Thymus (tissue), 11 donors: ENCODE data around the gene TYR. TPM values are rescaled to one million over a fixed set of nuclear protein-coding genes. Genes with fewer than 3 reads are reported as not detected.
"Not testable (repeated sequence)": the region's sequence is repeated elsewhere in the genome, so short reads cannot be mapped to it uniquely, and the experiment has no call there.

Experiments used
- DNase-seq, 9 donors: peaks; one replicate each; pipeline ENCODE4 v3.0.0-alpha.2; 2013; ENCODE audit warnings: low spot score in 9 of 9, low read depth in 6 of 9, missing footprints in 1 of 9
- H3K27ac ChIP-seq, 2 donors: one replicate each; pipeline ENCODE4 v1.5.1; 2013; ENCODE audit warnings: control low read depth in 1 of 2, low read depth in 1 of 2, low read length in 1 of 2, mild to moderate bottlenecking in 1 of 2, moderate library complexity in 1 of 2
- H3K27me3 ChIP-seq, 2 donors: one replicate each; pipeline ENCODE4 v1.5.1; 2013; ENCODE audit warnings: low read length in 1 of 2; ENCODE audit not compliant: control insufficient read depth in 2 of 2, insufficient read depth in 1 of 2
- H3K36me3 ChIP-seq, 2 donors: one replicate each; pipeline ENCODE4 v1.5.1; 2013; ENCODE audit warnings: low read length in 1 of 2, mild to moderate bottlenecking in 1 of 2, moderate library complexity in 1 of 2; ENCODE audit not compliant: control insufficient read depth in 2 of 2, insufficient read depth in 2 of 2
- H3K4me1 ChIP-seq, 2 donors: one replicate each; pipeline ENCODE4 v1.5.1; 2013; ENCODE audit warnings: low read length in 2 of 2; ENCODE audit not compliant: control insufficient read depth in 2 of 2, insufficient read depth in 2 of 2
- H3K4me3 ChIP-seq, 2 donors: one replicate each; pipeline ENCODE4 v1.5.1; 2013; ENCODE audit warnings: low read length in 2 of 2, control low read depth in 1 of 2, mild to moderate bottlenecking in 1 of 2
- H3K9me3 ChIP-seq, 2 donors: one replicate each; pipeline ENCODE4 v1.5.1; 2013; ENCODE audit warnings: low read length in 1 of 2, mild to moderate bottlenecking in 1 of 2; ENCODE audit not compliant: control insufficient read depth in 2 of 2, insufficient read depth in 1 of 2
- WGBS: extraction: QIAGEN DNeasy Blood & Tissue Kit; methylation state at CpG from one replicate; pipeline ENCODE4 v1.1.7; 2013; 5-methylcytosine and 5-hydroxymethylcytosine counted together
- polyA plus RNA-seq: library from polyadenylated mRNA; stranded (reverse); fragments of 200-250 nt; gene quantifications from one replicate; pipeline ENCODE4 v1.2.3, GENCODE V29; 2013
- total RNA-seq: library from RNA; stranded (reverse); fragments of 120-200 nt; gene quantifications from one replicate; pipeline ENCODE4 v1.2.4, GENCODE V29; 2013
- donor health status: healthy.

Gene TYR
- total and polyA plus RNA-seq, 2 donors: 0.02 TPM; not detected in 1

DNA sequence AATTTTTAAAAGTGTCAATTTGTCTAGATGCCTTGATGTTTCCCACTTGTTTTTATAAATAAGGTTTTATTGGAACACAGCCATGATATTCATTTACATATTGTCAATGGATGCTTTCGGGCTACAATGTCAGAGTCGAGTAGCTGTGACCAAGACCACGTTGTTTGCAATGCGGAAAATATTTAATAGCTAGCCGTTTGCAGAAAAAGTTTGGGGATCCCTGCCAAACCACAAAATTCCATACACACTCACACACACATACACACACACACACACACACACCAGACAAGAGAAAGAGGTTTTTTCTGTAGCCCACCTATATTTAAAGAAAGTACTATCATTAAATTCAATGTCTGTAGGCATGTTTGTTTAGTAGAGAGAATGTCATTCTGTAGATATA is 58.3 kb downstream of the TYR start:
- H3K4me1 ChIP-seq: no peaks in the 10 kb centered on the region
- DNase-seq: no peak
- no peaks in the 10 kb centered on the region for H3K27me3 ChIP-seq
- no peaks in the 10 kb centered on the region for H3K36me3 ChIP-seq
- 94% methylated on average over 5 of the region's 5 CpGs for WGBS
- no peaks in the 10 kb centered on the region for H3K9me3 ChIP-seq
- H3K27ac ChIP-seq: no peak overlapping the region
- no peak overlapping the region for H3K4me3 ChIP-seq

DNA sequence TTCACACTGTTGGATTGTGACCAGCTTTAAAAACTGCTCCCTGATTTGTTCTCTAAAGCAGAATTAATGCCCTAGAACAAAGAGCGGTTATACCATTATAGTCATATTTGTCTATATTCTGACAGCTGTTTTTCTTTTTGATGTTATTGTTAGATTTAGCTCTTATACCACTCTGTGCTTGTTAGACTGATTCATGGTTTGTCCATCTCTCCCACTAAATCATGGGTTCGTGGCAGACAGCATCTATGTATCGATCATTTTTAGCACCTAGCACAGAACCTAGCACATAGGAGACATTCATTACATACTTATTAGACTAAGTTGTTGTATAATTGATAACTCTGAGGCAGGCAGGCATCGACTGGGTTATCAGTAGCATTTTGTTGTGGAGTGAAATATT is 69.3 kb downstream of the TYR start:
- H3K36me3 ChIP-seq, DNase-seq, H3K4me3 ChIP-seq, H3K9me3 ChIP-seq, H3K4me1 ChIP-seq, H3K27me3 ChIP-seq, H3K27ac ChIP-seq: not testable (repeated sequence)
- 81% methylated on average over 4 of the region's 4 CpGs for WGBS

DNA sequence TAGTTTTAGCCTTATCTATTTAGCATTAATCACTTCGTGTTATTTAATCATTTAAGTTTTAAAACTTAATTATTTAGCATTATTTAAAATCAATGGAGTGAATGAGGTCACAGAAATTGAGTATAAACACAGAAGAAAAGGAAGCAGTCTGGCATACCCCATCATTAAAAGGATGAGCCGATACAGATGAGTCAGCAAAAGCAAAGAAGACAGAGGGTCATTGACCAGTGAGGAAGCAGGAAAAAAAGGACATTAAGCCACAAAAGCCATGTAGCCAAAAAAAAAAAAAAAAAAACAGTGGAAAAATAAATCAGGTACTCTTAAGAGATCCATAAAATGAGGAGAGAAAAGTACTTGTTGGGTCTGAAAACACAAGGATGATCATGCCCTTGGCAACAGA is 71.5 kb downstream of the TYR start:
- Histone ChIP-seq H3K27ac (no peak overlapping the region), H3K9me3 (no peaks in the 10 kb centered on the region), H3K36me3 (no peaks in the 10 kb centered on the region), H3K27me3 (no peaks in the 10 kb centered on the region), H3K4me3 (no peak overlapping the region), H3K4me1 (no peaks in the 10 kb centered on the region)
- no peak for DNase-seq
- WGBS: 67% methylated on average over 2 of the region's 2 CpGs

DNA sequence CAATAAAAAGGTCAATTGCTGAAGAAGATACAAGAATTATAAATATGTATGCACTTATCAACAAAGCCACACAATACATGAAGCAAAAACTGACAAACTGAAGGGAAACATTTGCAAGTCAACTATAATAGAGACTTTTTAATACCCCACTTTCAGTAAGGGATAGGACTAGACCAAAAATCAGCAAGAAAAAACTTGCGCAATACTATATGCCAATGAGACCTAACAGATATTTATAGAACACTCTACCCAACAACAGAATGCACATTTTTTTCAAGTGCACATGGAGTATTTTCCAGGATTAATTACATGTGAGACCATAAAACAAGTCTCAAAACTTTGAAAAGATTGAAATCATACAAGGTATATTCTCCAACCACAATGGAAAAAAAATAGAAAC is 83.8 kb downstream of the TYR start:
- not testable (repeated sequence) for DNase-seq, H3K9me3 ChIP-seq, H3K36me3 ChIP-seq, H3K4me3 ChIP-seq, H3K27me3 ChIP-seq, H3K4me1 ChIP-seq, H3K27ac ChIP-seq
- WGBS: 99% methylated on average over 1 of the region's 1 CpG

DNA sequence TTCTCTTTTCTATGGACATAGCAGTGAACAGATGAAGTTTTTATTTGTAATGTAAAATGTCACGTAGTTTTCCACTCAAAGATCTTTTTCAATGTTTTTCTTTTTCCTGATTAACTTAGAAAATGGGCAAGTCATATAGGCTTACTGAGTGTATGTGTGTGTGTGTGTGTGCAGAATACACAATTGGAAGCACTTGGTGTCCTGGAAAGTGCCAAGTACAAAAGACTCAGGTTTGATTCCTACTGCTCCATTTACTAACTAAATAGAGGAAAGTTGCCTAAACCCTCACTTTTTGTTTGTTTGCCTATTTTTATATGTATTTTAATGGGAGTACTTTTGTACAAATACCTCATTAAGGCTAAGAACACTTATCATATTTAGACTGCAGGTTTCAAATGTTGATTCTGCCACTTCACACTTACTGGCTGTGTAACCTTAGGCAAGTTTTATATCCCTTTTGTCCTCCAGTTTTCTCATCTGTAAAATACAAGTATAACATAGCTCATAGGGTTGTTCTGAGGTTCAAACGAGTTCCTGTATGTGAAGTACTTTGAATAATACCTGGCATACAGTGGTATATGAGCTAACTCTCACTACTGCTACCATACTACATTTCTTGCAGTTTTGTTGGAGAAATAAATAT is 90.1 kb downstream of the TYR start:
- H3K36me3 ChIP-seq: no peaks in the 10 kb centered on the region
- H3K27ac ChIP-seq: no peak overlapping the region
- no peaks in the 10 kb centered on the region for H3K9me3 ChIP-seq
- 81% methylated on average over 2 of the region's 2 CpGs for WGBS
- H3K4me3 ChIP-seq: no peak overlapping the region
- no peaks in the 10 kb centered on the region for H3K27me3 ChIP-seq
- DNase-seq: no peak
- H3K4me1 ChIP-seq: no peaks in the 10 kb centered on the region

DNA sequence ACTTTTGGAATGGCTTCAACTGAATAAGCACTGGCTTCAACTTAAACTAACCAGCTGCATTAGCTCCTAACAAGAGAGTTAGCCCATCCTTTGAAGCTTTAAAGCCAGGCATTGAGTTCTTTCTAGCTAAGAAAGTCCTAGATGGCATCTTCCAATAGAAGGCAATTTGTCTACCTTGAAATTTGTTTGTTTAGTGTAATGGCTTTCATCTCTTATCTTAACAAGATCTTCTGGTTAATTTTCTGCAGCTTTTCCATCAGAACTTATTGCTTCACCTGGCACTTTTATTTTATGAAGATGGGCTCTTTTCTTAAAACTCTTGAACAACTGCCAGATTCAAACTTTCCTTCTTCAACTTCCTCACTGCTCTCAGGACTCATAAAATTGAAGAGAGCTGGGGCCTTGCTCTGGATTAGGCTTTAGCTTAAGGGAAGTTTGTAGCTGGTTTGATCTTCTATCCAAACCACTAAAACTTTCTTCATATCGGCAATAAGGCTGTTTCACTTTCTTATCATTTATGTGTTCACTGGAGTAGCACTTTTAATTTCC is 94.9 kb downstream of the TYR start:
- WGBS: 96% methylated on average over 1 of the region's 1 CpG
- H3K4me3 ChIP-seq, H3K4me1 ChIP-seq, H3K27me3 ChIP-seq, H3K9me3 ChIP-seq, DNase-seq, H3K27ac ChIP-seq, H3K36me3 ChIP-seq: not testable (repeated sequence)

DNA sequence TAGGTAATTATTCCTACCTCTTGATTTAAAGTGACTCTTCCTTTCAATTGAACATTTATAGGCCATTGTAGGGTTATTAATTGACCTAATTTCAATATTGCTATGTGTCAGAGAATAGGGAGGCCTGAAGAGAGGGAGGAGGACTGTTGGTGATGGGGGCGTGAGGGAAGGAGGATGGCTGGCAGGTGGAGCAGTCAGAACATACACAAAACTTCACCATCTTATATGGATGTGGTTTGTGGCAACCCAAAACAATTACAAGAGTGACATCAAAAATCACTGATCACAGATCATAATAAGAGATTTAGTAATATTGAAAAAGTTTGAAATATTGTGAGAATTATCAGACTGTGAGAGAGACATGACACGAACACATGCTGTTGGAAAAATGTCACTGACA is 95.5 kb downstream of the TYR start:
- H3K27me3 ChIP-seq, H3K36me3 ChIP-seq, DNase-seq, H3K4me3 ChIP-seq, H3K27ac ChIP-seq, H3K9me3 ChIP-seq, H3K4me1 ChIP-seq: not testable (repeated sequence)
- WGBS: 91% methylated on average over 2 of the region's 2 CpGs

DNA sequence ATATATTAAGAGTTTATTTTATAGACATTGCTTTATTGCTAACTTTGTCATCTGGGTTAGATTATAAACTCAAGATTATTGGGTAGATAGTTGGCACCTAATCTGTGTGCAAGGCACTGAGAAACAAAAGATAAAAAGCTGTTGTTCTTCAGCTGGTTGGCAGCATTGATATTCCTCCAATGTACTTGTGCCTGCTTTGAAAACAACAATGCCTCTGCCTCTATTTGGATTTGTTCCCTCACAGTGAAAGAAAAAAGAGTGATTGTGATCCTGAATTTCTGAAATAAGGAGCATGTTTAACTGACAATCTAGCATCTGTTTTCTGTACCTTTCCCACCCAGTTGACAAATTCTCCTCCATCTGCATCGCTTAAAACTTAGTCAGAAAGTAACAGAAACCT is 98.3 kb downstream of the TYR start:
- no peak overlapping the region for H3K27ac ChIP-seq
- no peaks in the 10 kb centered on the region for H3K36me3 ChIP-seq
- DNase-seq: no peak
- no peak overlapping the region for H3K4me3 ChIP-seq
- H3K4me1 ChIP-seq: no peaks in the 10 kb centered on the region
- H3K27me3 ChIP-seq: no peaks in the 10 kb centered on the region
- 69% methylated on average over 1 of the region's 1 CpG for WGBS
- no peaks in the 10 kb centered on the region for H3K9me3 ChIP-seq

DNA sequence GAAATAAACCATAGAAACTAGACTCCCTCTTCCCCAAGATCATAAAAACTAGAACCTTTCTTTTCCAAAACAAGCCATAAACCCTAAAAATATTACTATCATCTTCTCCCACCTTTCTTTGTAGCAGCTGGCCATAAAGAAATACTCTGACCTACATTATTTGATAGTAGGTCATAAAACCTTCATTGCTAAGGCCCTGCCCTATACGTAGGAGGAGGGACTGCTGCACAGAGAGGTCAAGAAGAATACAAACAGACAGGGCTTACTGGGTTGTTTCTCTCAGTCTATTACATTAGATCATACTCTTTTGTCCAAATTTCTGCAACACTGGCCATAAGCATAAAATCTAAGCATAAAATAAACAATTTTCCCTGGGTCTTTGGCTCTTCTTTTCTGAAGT is 101.5 kb downstream of the TYR start:
- Histone ChIP-seq H3K27me3 (no peaks in the 10 kb centered on the region), H3K27ac (no peak overlapping the region), H3K36me3 (no peaks in the 10 kb centered on the region), H3K4me1 (no peaks in the 10 kb centered on the region), H3K4me3 (no peak overlapping the region), H3K9me3 (no peaks in the 10 kb centered on the region)
- DNase-seq: no peak
- WGBS: 86% methylated on average over 1 of the region's 1 CpG
